HG03442 (cell line): Measurements from ENCODE around the gene ST6GALNAC3.
"Not testable (repeated sequence)": the region's sequence is repeated elsewhere in the genome, so short reads cannot be mapped to it uniquely, and the experiment has no call there.

ENCODE experiments used
- ATAC-seq: cut with Tn5 transposase; IDR thresholded peaks from one replicate; pipeline ENCODE4 v1.9.1; 2021; ENCODE audit warnings: mild to moderate bottlenecking, moderate library complexity; ENCODE audit not compliant: unreplicated experiment

Gene ST6GALNAC3

GRCh38 chr1:76074321-76075187, at the start of gene ST6GALNAC3:
Gene ST6GALNAC3 (plus strand): TSS chr1:76074746.
- ATAC-seq = peak; percentile 84

DNA sequence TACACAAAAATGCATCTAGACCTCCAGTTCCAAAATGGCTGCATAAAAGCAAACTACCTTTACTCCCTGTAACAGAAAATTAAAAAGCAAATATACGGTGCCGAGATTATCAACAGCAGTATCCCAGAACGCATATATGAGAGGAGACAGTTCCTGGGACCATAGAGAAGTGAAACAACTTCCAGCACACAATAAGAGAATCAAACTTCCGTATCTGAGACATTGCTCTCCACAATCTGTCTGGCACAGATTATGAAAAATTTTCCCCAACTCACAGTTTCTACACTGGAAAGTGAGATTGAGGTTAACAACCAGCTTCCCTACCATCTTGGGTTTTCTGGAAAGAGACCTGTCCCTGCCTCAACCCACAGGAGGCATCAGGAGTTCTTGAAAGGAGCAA, 47.2 kb upstream of the ST6GALNAC3 start:
- no peak for ATAC-seq

DNA sequence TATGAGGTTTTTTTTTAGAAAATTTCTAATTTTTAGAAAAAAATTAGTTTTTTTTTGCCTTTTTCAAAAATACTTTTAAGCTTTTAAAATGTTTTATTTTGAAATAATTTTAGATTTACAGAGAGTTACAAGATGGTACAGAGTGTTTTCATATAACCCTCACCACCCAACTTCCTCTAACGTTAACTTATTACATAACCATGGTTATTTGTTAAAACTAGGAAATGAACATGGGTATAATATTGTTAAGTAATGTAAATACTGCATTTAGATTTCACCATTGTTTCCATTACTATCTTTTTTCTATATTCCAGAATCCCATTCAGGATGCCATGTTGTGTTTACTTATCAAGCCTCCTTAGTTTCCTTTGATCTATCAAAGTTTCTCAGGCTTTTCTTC, 45.2 kb upstream of the ST6GALNAC3 start:
- no peak for ATAC-seq

DNA sequence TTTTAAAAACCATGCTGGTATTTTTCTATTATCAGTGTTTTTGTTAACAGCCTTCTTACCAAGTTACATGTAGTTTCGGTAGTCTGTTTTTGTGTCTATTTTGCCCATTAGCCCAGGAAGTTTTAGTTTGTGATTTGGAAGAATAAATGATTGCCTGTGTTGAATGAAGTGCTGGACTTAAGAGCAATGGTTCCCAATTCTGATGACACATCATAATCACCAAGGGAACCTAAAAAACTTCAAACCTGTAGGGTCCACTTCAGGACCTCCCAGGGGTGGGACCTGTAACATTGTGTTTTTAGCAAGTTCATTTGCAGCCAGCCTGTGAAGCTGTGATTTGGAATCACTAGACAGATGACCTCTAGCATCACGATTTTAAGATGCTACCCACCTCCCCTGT, 43.0 kb upstream of the ST6GALNAC3 start:
- ATAC-seq = no peak

DNA sequence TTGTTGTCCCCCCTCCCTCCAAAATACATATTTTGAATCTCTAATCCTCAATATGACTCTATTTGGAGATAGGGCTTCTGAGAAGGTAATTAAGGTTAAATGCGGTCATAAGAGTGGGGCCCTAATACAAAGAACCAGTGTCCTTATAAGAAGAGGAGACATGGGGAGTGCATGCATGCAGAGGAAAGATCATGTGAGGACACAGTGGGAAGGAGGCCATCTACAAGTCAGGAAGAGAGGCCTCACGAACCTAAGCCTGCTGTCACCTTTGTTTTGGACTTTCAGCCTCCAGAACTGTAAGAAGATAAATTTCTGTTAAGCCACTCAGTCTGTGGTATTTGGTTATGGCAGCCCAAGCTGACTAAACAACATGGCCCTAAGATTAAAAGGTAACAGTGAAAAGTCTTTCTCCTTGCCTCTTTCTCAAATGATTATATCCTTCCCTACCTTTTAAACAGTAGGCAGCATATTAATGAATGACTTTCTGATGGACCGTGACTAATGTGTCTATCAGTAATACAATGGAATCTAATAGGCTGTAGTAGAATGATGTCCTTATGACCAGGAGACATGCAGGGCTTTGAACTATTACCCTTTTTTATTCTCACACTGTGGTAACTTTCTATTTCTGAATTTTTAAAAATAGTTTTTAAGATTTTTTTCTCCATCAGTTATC, 40.6 kb upstream of the ST6GALNAC3 start:
- no peak for ATAC-seq

- no peak for ATAC-seq
Observed at GRCh38 chr1:76035053-76035452, 39.5 kb upstream of the ST6GALNAC3 start.

GRCh38 chr1:76037324-76037723, 37.2 kb upstream of the ST6GALNAC3 start:
- no peak for ATAC-seq

DNA sequence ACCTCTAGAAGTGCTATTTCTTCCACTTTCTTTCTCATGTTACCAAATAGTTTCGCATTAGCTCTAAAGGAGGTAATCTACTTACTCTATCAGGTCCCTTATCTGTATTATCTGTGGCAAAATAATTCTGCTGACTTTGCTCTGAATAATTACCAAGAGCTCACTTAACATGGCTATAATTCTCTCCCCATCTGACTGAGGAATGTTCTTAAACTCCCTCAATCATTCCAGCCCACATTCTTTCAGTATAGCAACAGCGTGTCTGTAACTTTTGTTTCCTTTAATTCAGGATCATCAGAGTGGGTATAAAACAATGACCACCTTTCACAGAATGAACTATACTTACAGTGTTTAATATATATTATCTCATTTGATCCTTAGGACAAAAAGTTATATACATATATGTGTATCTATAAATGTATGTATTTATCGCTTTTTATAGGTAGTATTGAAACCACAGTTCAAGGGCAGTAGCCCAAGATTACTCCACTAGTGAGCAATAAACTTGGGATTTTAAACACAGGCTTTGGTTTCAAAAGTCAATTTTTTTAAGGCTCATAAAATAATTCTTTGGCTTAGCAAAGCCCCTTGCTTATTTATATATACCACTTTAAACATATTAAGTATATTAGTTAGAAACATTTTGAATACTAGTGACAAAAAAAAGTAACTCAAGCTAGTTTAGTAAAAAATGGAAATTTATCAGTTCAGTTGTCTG, 36.1 kb upstream of the ST6GALNAC3 start:
- no peak for ATAC-seq

- no peak for ATAC-seq
Observed at GRCh38 chr1:76046149-76046548, 28.4 kb upstream of the ST6GALNAC3 start.

- ATAC-seq = no peak
Observed at GRCh38 chr1:76048219-76048618, 26.3 kb upstream of the ST6GALNAC3 start.

DNA sequence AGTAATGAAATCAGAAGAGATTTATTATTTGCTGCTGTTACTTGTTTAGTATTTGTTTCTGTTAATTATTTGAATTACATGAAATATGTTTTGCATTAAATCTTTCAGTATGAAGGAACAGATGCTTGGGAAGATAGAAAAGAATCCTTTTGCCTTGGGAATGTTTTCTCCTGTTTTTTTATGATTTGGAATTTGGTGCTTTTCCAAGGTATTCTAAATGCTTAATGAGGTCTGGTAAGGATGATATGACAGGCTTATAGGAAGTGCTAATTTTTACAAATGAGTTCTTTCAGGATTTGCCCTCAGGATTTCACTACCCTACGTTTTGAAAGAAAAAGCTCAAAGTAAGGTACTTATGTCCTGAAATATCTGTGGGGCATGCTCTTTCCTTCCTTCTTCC, 25.6 kb upstream of the ST6GALNAC3 start:
- no peak for ATAC-seq

DNA sequence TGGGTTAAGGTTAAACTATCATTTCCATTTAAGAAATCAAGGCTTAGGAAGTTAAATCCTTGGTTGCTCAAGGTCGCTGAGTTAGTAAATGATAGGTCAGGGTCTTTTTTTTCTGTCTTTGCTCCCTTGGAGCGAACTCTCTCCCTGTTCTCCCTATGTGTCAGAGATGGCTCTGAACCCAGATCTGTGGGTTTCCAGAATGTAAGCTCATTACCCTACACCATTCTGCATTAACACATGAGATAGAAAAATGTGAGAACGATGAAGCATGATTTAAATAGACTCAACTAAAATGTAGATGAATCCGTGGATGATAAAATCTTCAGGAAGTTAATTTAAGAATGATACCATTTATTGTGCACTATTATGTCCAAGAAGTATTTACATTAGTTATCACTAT, 25.0 kb upstream of the ST6GALNAC3 start:
- no peak for ATAC-seq

DNA sequence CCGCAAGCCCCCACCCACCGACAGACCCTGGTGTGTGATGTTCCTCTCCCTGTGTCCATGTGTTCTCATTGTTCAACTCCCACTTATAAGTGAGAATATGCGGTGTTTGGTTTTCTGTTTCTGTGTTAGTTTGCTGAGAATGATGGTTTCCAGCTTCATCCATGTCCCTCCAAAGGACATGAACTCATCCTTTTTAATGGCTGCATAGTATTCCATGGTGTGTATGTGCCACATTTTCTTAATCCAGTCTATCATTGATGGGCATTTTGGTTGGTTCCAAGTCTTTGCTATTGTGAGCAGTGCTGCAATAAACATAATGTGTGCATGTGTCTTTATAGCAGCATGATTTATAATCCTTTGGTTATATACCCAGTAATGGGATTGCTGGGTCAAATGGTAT, 24.5 kb upstream of the ST6GALNAC3 start:
- not testable (repeated sequence) for ATAC-seq

- ATAC-seq = no peak
Observed at GRCh38 chr1:76053021-76053420, 21.5 kb upstream of the ST6GALNAC3 start.

GRCh38 chr1:76054359-76054758, 20.2 kb upstream of the ST6GALNAC3 start:
- ATAC-seq = no peak

- no peak for ATAC-seq
Observed at GRCh38 chr1:76055987-76056386, 18.6 kb upstream of the ST6GALNAC3 start.

GRCh38 chr1:76059451-76059850, 15.1 kb upstream of the ST6GALNAC3 start:
- no peak for ATAC-seq

DNA sequence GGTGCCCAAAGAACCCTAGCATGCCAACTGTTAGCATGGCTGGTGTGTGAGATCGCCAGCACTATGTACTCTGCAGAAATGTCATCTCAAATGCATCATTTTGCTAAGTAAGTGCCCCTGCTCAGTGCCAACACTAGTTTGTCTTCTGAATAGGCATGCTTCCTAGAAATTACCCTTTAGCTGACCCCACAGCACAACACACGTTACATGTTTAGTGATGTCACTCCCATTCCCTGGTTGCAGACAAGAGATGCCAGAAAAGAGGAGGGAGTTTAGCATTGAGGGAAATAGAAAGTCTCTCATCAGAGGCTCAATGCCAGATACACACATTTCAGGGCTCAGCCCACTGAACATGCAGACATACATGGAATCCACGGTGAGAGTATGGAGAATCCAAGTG, 9.3 kb upstream of the ST6GALNAC3 start:
- no peak for ATAC-seq

- no peak for ATAC-seq
Observed at GRCh38 chr1:76066394-76066793, 8.2 kb upstream of the ST6GALNAC3 start.

- ATAC-seq = no peak
Observed at GRCh38 chr1:76068542-76068941, 6.0 kb upstream of the ST6GALNAC3 start.

DNA sequence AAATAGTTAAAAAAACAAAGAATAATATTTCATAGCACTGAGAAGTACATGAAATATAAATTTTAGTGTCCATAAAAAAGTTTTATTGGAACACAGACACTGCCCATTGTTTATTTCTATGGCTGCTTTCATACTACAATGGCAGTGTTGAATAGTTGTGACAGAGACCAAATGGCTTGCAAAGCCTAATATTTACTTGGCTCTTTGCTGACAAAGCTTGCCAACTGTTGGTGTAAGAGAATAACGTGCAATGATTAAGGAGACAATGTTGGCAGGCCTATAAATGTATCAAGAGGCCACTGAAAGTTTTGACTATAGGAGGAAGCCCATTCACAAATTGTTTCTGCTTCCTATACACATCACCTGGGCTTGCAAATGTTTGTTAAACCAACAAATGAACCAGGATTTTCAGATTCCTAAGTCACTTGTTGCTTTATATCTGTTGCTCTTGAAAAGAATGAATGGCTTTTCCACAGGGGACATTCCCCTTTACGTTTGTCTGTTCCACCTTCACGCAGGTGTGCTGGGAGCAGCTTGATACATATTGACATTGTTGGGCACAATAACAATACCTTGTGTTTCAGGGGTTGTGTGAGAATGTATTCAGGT, 5.5 kb upstream of the ST6GALNAC3 start:
- no peak for ATAC-seq
